K562 (cell line): ENCODE measurements around the gene LCN15. TPM values are rescaled to one million over a fixed set of nuclear protein-coding genes. Genes with fewer than 3 reads are reported as not detected.

Experiments used
- ETS1 ChIP-seq: conservative IDR thresholded peaks from 2 replicates; pipeline ENCODE4 v1.6.1; 2011; ENCODE audit warnings: low read depth, mild to moderate bottlenecking, low read length; ENCODE audit not compliant: control insufficient read depth
- ETV1 ChIP-seq: fragments of 450-650 bp; conservative IDR thresholded peaks from 2 replicates; pipeline ENCODE4 v1.6.1; 2016; ENCODE audit warnings: missing genetic modification characterization, control low read depth, low read depth, missing compliant biosample characterization
- GABPB1 ChIP-seq: sonication (generic); formaldehyde crosslinking; IDR thresholded peaks from 2 replicates; pipeline ENCODE4 v1.8.0; 2022; ENCODE audit warnings: mild to moderate bottlenecking, missing genetic modification reagents
- GMEB1 ChIP-seq: fragments of 250-450 bp; sonication (Bioruptor Pico); IDR thresholded peaks from 2 replicates; pipeline ENCODE4 v1.4.0; 2020; ENCODE audit warnings: mild to moderate bottlenecking
- KHSRP ChIP-seq: fragments of 450-650 bp; IDR thresholded peaks from 2 replicates; pipeline ENCODE4 v1.6.1; 2017
- LARP7 ChIP-seq: fragments of 450-650 bp; IDR thresholded peaks from 2 replicates; pipeline ENCODE4 v1.6.1; 2016
- LEF1 ChIP-seq: fragments of 450-650 bp; IDR thresholded peaks from 2 replicates; pipeline ENCODE4 v1.6.1; 2016; ENCODE audit warnings: mild to moderate bottlenecking
- PHF8 ChIP-seq: fragments of 200-600 bp; sonication (generic); IDR thresholded peaks from 2 replicates; pipeline ENCODE4 v1.6.1; 2012; ENCODE audit warnings: mixed run types, mild to moderate bottlenecking, inconsistent platforms, low read length, moderate library complexity, borderline replicate concordance
- RBM17 ChIP-seq: fragments of 200-400 bp; formaldehyde crosslinking; IDR thresholded peaks from 2 replicates; pipeline ENCODE4 v1.6.1; 2017; ENCODE audit warnings: low read depth, mild to moderate bottlenecking, low read length, borderline replicate concordance
- RBM34 ChIP-seq: fragments of 200-400 bp; formaldehyde crosslinking; IDR thresholded peaks from 2 replicates; pipeline ENCODE4 v1.6.1; 2018; ENCODE audit warnings: low read length, borderline replicate concordance; ENCODE audit not compliant: insufficient read depth
- RFX5 ChIP-seq: IDR thresholded peaks from 2 replicates; pipeline ENCODE4 v1.6.1; 2011; ENCODE audit warnings: low read depth, mild to moderate bottlenecking, improper control_type of control experiment, low read length
- SMAD1 ChIP-seq: fragments of 150-350 bp; IDR thresholded peaks from 2 replicates; pipeline ENCODE4 v1.6.1; 2014; ENCODE audit warnings: low read length, low read depth; ENCODE audit not compliant: partially characterized antibody
- SMAD3 ChIP-seq: fragments of 450-650 bp; formaldehyde crosslinking; conservative IDR thresholded peaks from 2 replicates; pipeline ENCODE4 v1.4.0; 2020; ENCODE audit warnings: mild to moderate bottlenecking
- ZFP30 ChIP-seq: fragments of 250-450 bp; sonication (Bioruptor Pico); IDR thresholded peaks from 2 replicates; pipeline ENCODE4 v1.8.0; 2022; ENCODE audit warnings: moderate library complexity, mild to moderate bottlenecking, inconsistent platforms, borderline replicate concordance
- polyA plus RNA-seq, 8 experiments: library from polyadenylated mRNA; depleted of rRNA in 4 of 8; stranded (reverse) in 5 of 8; unstranded in 3 of 8; fragments of >200 nt; fragmentation: Nextera tagmentation in 2 of 8; fragmentation: Illumina TruSeq in 1 of 8; extraction: Ambion mirVana in 2 of 8; extraction: Trizol in 1 of 8; gene quantifications; 2 replicates each; pipeline versions ENCODE4 v1.2.1 to v1.2.3, GENCODE V29; 2011 to 2014; ENCODE audit warnings: inconsistent platforms in 1 of 8, missing spikeins in 1 of 8
- total RNA-seq, 7 experiments: library from RNA; depleted of rRNA in 6 of 7; stranded (reverse); fragments of >200 nt in 6 of 7; fragmentation: Illumina TruSeq in 2 of 7; extraction: Trizol in 2 of 7; gene quantifications; 2 replicates each; pipeline versions ENCODE4 v1.2.1 to v1.2.3, GENCODE V29; 2011 to 2021; ENCODE audit warnings: low replicate concordance in 1 of 7
- TF ChIP-seq, protein P1 (sequence below): IDR thresholded peaks from 3 replicates; pipeline ENCODE4 v1.6.1; 2011; ENCODE audit warnings: borderline replicate concordance, mild to moderate bottlenecking, moderate library complexity; ENCODE audit not compliant: insufficient read length; ENCODE audit errors: extremely low read depth
- TF ChIP-seq, protein P2 (sequence below): fragments of 250-450 bp; sonication (Bioruptor Pico); IDR thresholded peaks from 2 replicates; pipeline ENCODE4 v1.8.0; 2022; ENCODE audit warnings: inconsistent platforms, mild to moderate bottlenecking, moderate library complexity, borderline replicate concordance

LCN15 gene
- total and polyA plus RNA-seq, 9 of the 15 experiments (the other 6 are each of a cell fraction or from before 2014, with no cell fraction given) = 0.66 TPM; not detected in 8

GRCh38 chr9:136711751-136712689 is 52.3 kb downstream of the LCN15 start, which contains the start of gene DIPK1B (continued):
- no peak for TF ChIP-seq ETS1
- TF ChIP-seq SMAD3 (CRISPR knock-in tag) = no peak
- no peak for TF ChIP-seq SMAD1
- TF ChIP-seq, protein P1, sequence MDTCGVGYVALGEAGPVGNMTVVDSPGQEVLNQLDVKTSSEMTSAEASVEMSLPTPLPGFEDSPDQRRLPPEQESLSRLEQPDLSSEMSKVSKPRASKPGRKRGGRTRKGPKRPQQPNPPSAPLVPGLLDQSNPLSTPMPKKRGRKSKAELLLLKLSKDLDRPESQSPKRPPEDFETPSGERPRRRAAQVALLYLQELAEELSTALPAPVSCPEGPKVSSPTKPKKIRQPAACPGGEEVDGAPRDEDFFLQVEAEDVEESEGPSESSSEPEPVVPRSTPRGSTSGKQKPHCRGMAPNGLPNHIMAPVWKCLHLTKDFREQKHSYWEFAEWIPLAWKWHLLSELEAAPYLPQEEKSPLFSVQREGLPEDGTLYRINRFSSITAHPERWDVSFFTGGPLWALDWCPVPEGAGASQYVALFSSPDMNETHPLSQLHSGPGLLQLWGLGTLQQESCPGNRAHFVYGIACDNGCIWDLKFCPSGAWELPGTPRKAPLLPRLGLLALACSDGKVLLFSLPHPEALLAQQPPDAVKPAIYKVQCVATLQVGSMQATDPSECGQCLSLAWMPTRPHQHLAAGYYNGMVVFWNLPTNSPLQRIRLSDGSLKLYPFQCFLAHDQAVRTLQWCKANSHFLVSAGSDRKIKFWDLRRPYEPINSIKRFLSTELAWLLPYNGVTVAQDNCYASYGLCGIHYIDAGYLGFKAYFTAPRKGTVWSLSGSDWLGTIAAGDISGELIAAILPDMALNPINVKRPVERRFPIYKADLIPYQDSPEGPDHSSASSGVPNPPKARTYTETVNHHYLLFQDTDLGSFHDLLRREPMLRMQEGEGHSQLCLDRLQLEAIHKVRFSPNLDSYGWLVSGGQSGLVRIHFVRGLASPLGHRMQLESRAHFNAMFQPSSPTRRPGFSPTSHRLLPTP = peak; percentile 4
- no peak for TF ChIP-seq ETV1 (tag)
- TF ChIP-seq RFX5 = no peak
- no peak for TF ChIP-seq LEF1
- no peak for TF ChIP-seq RBM17
- no peak for TF ChIP-seq ZFP30 (CRISPR knock-in tag)
- no peak for TF ChIP-seq RBM34
- TF ChIP-seq, protein P2, sequence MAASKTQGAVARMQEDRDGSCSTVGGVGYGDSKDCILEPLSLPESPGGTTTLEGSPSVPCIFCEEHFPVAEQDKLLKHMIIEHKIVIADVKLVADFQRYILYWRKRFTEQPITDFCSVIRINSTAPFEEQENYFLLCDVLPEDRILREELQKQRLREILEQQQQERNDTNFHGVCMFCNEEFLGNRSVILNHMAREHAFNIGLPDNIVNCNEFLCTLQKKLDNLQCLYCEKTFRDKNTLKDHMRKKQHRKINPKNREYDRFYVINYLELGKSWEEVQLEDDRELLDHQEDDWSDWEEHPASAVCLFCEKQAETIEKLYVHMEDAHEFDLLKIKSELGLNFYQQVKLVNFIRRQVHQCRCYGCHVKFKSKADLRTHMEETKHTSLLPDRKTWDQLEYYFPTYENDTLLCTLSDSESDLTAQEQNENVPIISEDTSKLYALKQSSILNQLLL (CRISPR knock-in tag) = no peak
- peak; percentile 55; the same call in 1 of the 2 replicates for TF ChIP-seq PHF8
- peak; percentile 31; the same call in 1 of the 2 replicates for TF ChIP-seq GABPB1 (CRISPR knock-in tag)
- TF ChIP-seq KHSRP = no peak
- no peak for TF ChIP-seq LARP7
- TF ChIP-seq GMEB1 = no peak
